HepG2 (cell line): ENCODE results near the gene CNOT2.

Experiments
- CEBPB ChIP-seq: IDR thresholded peaks from 2 replicates; pipeline ENCODE4 v1.6.1; 2011; ENCODE audit warnings: low read depth, low read length, improper control_type of control experiment, borderline replicate concordance
- RELA ChIP-seq: sonication (generic); formaldehyde crosslinking; IDR thresholded peaks from 2 replicates; pipeline ENCODE4 v1.4.0; 2020; ENCODE audit warnings: missing genetic modification reagents
- ZKSCAN8 ChIP-seq: IDR thresholded peaks from 2 replicates; pipeline ENCODE4 v1.6.1; 2016; ENCODE audit warnings: borderline replicate concordance, missing genetic modification reagents, missing compliant biosample characterization
- TF ChIP-seq, protein P1 (sequence below): sonication (generic); formaldehyde crosslinking; IDR thresholded peaks from 2 replicates; pipeline ENCODE4 v1.5.0; 2020; ENCODE audit warnings: mild to moderate bottlenecking, missing genetic modification reagents, moderate library complexity

DNA sequence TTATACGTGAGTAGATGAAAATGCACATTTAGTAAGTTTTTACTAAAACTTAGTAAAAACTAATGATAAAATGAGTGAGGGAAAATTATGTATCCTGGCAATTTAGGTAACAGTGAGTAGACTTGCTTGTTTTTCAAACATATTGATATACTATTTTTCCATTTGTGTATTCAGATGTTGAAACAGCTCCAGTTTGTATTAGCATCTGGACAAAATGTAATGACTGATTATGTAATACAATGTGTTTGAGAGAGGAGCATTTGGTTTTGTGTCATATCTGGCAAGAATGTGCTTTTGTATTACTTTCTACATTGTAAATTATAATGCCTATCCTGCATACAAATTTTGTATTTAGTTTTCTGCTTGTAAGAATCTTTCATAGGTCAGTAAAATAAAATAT lies 5.6 kb downstream of the CNOT2 start:
- TF ChIP-seq, protein P1, sequence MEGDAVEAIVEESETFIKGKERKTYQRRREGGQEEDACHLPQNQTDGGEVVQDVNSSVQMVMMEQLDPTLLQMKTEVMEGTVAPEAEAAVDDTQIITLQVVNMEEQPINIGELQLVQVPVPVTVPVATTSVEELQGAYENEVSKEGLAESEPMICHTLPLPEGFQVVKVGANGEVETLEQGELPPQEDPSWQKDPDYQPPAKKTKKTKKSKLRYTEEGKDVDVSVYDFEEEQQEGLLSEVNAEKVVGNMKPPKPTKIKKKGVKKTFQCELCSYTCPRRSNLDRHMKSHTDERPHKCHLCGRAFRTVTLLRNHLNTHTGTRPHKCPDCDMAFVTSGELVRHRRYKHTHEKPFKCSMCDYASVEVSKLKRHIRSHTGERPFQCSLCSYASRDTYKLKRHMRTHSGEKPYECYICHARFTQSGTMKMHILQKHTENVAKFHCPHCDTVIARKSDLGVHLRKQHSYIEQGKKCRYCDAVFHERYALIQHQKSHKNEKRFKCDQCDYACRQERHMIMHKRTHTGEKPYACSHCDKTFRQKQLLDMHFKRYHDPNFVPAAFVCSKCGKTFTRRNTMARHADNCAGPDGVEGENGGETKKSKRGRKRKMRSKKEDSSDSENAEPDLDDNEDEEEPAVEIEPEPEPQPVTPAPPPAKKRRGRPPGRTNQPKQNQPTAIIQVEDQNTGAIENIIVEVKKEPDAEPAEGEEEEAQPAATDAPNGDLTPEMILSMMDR (CRISPR knock-in tag) = no peak
- TF ChIP-seq CEBPB (peak; percentile 26; the same call in 1 of the 2 replicates), ZKSCAN8 (CRISPR knock-in tag) (no peak), RELA (CRISPR knock-in tag) (no peak)
